DND-41 (cell line): Measurements from ENCODE around the gene ANKRD28.

ENCODE experiments used
- EZH2 ChIP-seq: IDR thresholded peaks from 3 replicates; pipeline ENCODE4 v1.6.1; 2012; ENCODE audit warnings: borderline replicate concordance, low read depth, mild to moderate bottlenecking, moderate library complexity, low read length, inconsistent platforms; ENCODE audit not compliant: severe bottlenecking
- TF ChIP-seq, protein P1 (sequence below): IDR thresholded peaks from 2 replicates; pipeline ENCODE4 v1.5.1; 2012; ENCODE audit warnings: borderline replicate concordance, low read length, moderate library complexity, mild to moderate bottlenecking; ENCODE audit not compliant: poor library complexity, severe bottlenecking; ENCODE audit errors: extremely low read depth

DNA sequence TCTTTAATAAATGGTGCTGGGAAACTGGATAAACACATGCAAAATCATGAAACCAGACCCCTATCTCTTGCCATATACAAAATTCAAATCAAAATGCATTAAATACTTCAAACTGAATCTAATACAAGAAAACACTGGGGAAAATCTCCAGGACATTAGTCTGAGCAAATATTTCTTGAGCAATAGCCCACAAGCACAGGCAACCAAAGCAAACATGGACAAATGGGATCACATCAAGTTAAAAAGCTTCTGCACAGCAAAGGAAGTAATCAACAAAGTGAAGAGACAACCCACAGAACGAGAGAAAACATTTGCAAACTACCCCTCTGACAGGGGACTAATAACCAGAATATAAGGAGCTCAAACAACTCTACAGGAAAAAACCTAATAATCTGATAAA, 6.3 kb downstream of the ANKRD28 start:
- TF ChIP-seq, protein P1, sequence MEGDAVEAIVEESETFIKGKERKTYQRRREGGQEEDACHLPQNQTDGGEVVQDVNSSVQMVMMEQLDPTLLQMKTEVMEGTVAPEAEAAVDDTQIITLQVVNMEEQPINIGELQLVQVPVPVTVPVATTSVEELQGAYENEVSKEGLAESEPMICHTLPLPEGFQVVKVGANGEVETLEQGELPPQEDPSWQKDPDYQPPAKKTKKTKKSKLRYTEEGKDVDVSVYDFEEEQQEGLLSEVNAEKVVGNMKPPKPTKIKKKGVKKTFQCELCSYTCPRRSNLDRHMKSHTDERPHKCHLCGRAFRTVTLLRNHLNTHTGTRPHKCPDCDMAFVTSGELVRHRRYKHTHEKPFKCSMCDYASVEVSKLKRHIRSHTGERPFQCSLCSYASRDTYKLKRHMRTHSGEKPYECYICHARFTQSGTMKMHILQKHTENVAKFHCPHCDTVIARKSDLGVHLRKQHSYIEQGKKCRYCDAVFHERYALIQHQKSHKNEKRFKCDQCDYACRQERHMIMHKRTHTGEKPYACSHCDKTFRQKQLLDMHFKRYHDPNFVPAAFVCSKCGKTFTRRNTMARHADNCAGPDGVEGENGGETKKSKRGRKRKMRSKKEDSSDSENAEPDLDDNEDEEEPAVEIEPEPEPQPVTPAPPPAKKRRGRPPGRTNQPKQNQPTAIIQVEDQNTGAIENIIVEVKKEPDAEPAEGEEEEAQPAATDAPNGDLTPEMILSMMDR = no peak
- TF ChIP-seq EZH2 = no peak
